ENCODE data around the gene AGRP. TPM values are rescaled to one million over a fixed set of nuclear protein-coding genes. Genes with fewer than 3 reads are reported as not detected.

The AGRP gene
- total RNA-seq, 2 experiments from 2014 or later = not detected

GRCh38 chr16:67481561-67482232 lies 1.6 kb downstream of the AGRP start:
- H3K9me3 ChIP-seq (ENCODE audit: low read length) = no peaks in the 10 kb centered on the region
- peaks cover 13% of the 10 kb centered on the region for H3K36me3 ChIP-seq (ENCODE audit: insufficient read depth, low read length)
- POLR2A ChIA-PET = interaction anchor here (0.5 to 3.7 kb wide), 11 partner anchors 8 to 241 kb away, joined by 3 to 23 read pairs (median 6); partner anchors contain the start of gene SLC9A5
- H4K20me1 ChIP-seq (ENCODE audit: insufficient read depth, low read length) = no peaks in the 10 kb centered on the region
- DNase-seq (ENCODE audit: low spot score) = peak; percentile 72
- TF ChIP-seq, protein P1, sequence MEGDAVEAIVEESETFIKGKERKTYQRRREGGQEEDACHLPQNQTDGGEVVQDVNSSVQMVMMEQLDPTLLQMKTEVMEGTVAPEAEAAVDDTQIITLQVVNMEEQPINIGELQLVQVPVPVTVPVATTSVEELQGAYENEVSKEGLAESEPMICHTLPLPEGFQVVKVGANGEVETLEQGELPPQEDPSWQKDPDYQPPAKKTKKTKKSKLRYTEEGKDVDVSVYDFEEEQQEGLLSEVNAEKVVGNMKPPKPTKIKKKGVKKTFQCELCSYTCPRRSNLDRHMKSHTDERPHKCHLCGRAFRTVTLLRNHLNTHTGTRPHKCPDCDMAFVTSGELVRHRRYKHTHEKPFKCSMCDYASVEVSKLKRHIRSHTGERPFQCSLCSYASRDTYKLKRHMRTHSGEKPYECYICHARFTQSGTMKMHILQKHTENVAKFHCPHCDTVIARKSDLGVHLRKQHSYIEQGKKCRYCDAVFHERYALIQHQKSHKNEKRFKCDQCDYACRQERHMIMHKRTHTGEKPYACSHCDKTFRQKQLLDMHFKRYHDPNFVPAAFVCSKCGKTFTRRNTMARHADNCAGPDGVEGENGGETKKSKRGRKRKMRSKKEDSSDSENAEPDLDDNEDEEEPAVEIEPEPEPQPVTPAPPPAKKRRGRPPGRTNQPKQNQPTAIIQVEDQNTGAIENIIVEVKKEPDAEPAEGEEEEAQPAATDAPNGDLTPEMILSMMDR (conservative IDR thresholded peaks at IDR 0.05; ENCODE audit: low read length) = peak; percentile 48; the same call in 1 of the 2 replicates
- no peak for TF ChIP-seq EZH2phosphoT487 (IDR thresholded peaks at IDR 0.05; ENCODE audit: borderline replicate concordance, low read depth, low read length)
- peak overlapping the region; percentile 72 for H3K27ac ChIP-seq (ENCODE audit: low read depth, low read length, poor library complexity, severe bottlenecking)
- peaks cover 42% of the 10 kb centered on the region for H3K4me1 ChIP-seq (ENCODE audit: insufficient read depth, low read length, poor library complexity, severe bottlenecking)
- intact Hi-C loops (cut with micrococcal nuclease; ENCODE audit: unreplicated experiment) = loop anchor here (1.0 to 2.0 kb wide), 4 partner anchors 8 to 179 kb away; partner anchors contain the start of genes ACD and PARD6A
- TSS peak; percentile 91 for BruUV-seq (replicated peaks)
- peak overlapping the region; percentile 60; the same call in 1 of the 2 replicates for H2AFZ ChIP-seq (ENCODE audit: low read length)
- CTCF ChIA-PET (ENCODE audit: unreplicated experiment) = interaction anchor here (1.1 to 2.1 kb wide), 4 partner anchors 8 to 39 kb away, joined by 4 to 9 read pairs (median 7); no protein-coding TSS in a partner anchor
- H3K79me2 ChIP-seq (ENCODE audit: insufficient read depth, low read depth, low read length) = peaks cover 50% of the 10 kb centered on the region; the same call in 1 of the 2 replicates
- peak overlapping the region; percentile 88 for H3K4me3 ChIP-seq (ENCODE audit: low read depth, low read length, poor library complexity, severe bottlenecking)
- H3K9me2 ChIP-seq (ENCODE audit: insufficient read depth, low read length) = no peaks in the 10 kb centered on the region
- peak overlapping the region; percentile 95 for H3K4me2 ChIP-seq (ENCODE audit: low read length)

GRCh38 chr16:67480833-67481560 lies 2.4 kb downstream of the AGRP start, which contains the start of gene ATP6V0D1:
Gene ATP6V0D1 (minus strand): TSS chr16:67481157. CDS start chr16:67481086, 71 bp downstream.
- no peaks in the 10 kb centered on the region for H4K20me1 ChIP-seq (ENCODE audit: insufficient read depth, low read length)
- H3K4me3 ChIP-seq (ENCODE audit: low read depth, low read length, poor library complexity, severe bottlenecking) = peak within 1 kb of the TSS; percentile 88
- intact Hi-C loops (cut with micrococcal nuclease; ENCODE audit: unreplicated experiment) = loop anchor here (1.0 to 2.0 kb wide), 4 partner anchors 8 to 180 kb away; partner anchors contain the start of genes ACD and PARD6A
- H3K36me3 ChIP-seq (ENCODE audit: insufficient read depth, low read length) = peaks cover 13% of the 10 kb centered on the region
- TF ChIP-seq EZH2phosphoT487 (IDR thresholded peaks at IDR 0.05; ENCODE audit: borderline replicate concordance, low read depth, low read length) = no peak
- TF ChIP-seq, protein P1 (conservative IDR thresholded peaks at IDR 0.05; ENCODE audit: low read length) = peak; percentile 88
- no peaks in the 10 kb centered on the region for H3K9me3 ChIP-seq (ENCODE audit: low read length)
- H3K27ac ChIP-seq (ENCODE audit: low read depth, low read length, poor library complexity, severe bottlenecking) = peak within 1 kb of the TSS; percentile 72
- no TSS peak for BruUV-seq (replicated peaks)
- no peaks in the 10 kb centered on the region for H3K9me2 ChIP-seq (ENCODE audit: insufficient read depth, low read length)
- peak; percentile 99 for DNase-seq (ENCODE audit: low spot score)
- peaks cover 55% of the 10 kb centered on the region for H3K79me2 ChIP-seq (ENCODE audit: insufficient read depth, low read depth, low read length)
- peaks cover 39% of the 10 kb centered on the region for H3K4me1 ChIP-seq (ENCODE audit: insufficient read depth, low read length, poor library complexity, severe bottlenecking)
- peak within 1 kb of the TSS; percentile 95 for H3K4me2 ChIP-seq (ENCODE audit: low read length)
- ChIA-PET CTCF (ENCODE audit: unreplicated experiment) (interaction anchor here (1.1 to 2.1 kb wide), 4 partner anchors 9 to 40 kb away, joined by 4 to 9 read pairs (median 7); no protein-coding TSS in a partner anchor), POLR2A (interaction anchor here (0.8 to 3.7 kb wide), 9 partner anchors 8 to 233 kb away, joined by 3 to 23 read pairs (median 6); partner anchors contain the start of gene SLC9A5)
- peak within 1 kb of the TSS; percentile 60; the same call in 1 of the 2 replicates for H2AFZ ChIP-seq (ENCODE audit: low read length)

All from OCI-LY7 (cell line).